Esophagus muscularis mucosa (tissue), 4 donors: ENCODE measurements around the gene FAM171A1. TPM values are rescaled to one million over a fixed set of nuclear protein-coding genes. Genes with fewer than 3 reads are reported as not detected.
A peak's percentile ranks its signal among the peaks of the same experiment; 100 is the strongest.
"Not testable (repeated sequence)": the region's sequence is repeated elsewhere in the genome, so short reads cannot be mapped to it uniquely, and the experiment has no call there.

Source experiments
- DNase-seq: peaks from one replicate; pipeline ENCODE4 v3.0.0-alpha.2; 2017; ENCODE audit errors: extremely low spot score
- H3K27ac ChIP-seq, 4 donors: fragments of 200-600 bp; sonication (generic); replicated peaks in 1 of 4; 1 replicate in 3 of 4; 2 replicates in 1 of 4; pipeline ENCODE4 v1.5.1; 2016 to 2019; ENCODE audit warnings: mild to moderate bottlenecking in 1 of 4
- H3K27me3 ChIP-seq, 4 donors: fragments of 200-600 bp; sonication (generic); one replicate each; pipeline versions ENCODE4 v1.5.1 to v1.6.0; 2016 to 2019
- H3K36me3 ChIP-seq, 4 donors: fragments of 200-600 bp; sonication (generic); one replicate each; pipeline ENCODE4 v1.5.1; 2016 to 2019
- H3K4me1 ChIP-seq, 4 donors: fragments of 200-600 bp; sonication (generic); one replicate each; pipeline ENCODE4 v1.5.1; 2016 to 2019
- H3K4me3 ChIP-seq, 4 donors: fragments of 200-600 bp; sonication (generic); 1 replicate in 2 of 4; 2 replicates in 2 of 4; pipeline ENCODE4 v1.5.1; 2016 to 2019; ENCODE audit warnings: mild to moderate bottlenecking in 4 of 4, moderate library complexity in 1 of 4
- H3K9me3 ChIP-seq, 4 donors: fragments of 200-600 bp; sonication (generic); 1 replicate in 3 of 4; 2 replicates in 1 of 4; pipeline ENCODE4 v1.5.1; 2016 to 2019
- EP300 ChIP-seq: sonication (generic); formaldehyde crosslinking; IDR thresholded peaks from one replicate; pipeline ENCODE4 v1.6.1; 2017; ENCODE audit warnings: antibody characterized with exemption
- POLR2A ChIP-seq: fragments of 450-650 bp; IDR thresholded peaks from one replicate; pipeline ENCODE4 v1.6.1; 2017; ENCODE audit warnings: antibody characterized with exemption, moderate library complexity, mild to moderate bottlenecking, low read depth
- POLR2AphosphoS5 ChIP-seq, 2 donors: sonication (generic); formaldehyde crosslinking; IDR thresholded peaks; one replicate each; pipeline ENCODE4 v1.6.1; 2017; ENCODE audit warnings: antibody characterized with exemption in 2 of 2
- WGBS: methylation state at CpG from one replicate; pipeline ENCODE4 v1.1.5; 2018; 5-methylcytosine and 5-hydroxymethylcytosine counted together
- intact Hi-C: fragments of 100-400 bp; cut with DNase I; formaldehyde crosslinking; loops from one replicate; pipeline ENCODE4 v1.15.1; 2023
- total RNA-seq, 4 donors: library from RNA; depleted of rRNA; stranded (reverse); fragments of >200 nt; gene quantifications; one replicate each; pipeline versions ENCODE4 v1.1.0 to v1.2.1, GENCODE V29; 2016
- TF ChIP-seq, protein P1 (sequence below), 3 experiments: fragments of 200-600 bp in 2 of 3; fragments of 450-650 bp in 1 of 3; sonication (generic) in 2 of 3; IDR thresholded peaks; one replicate each; pipeline ENCODE4 v1.5.1; 2017 to 2019; ENCODE audit warnings: antibody characterized with exemption in 3 of 3, mild to moderate bottlenecking in 2 of 3, moderate library complexity in 1 of 3

Gene FAM171A1
- total RNA-seq, 4 donors from 2014 or later: 7.1 to 15.0 (median 12.6) TPM

DNA sequence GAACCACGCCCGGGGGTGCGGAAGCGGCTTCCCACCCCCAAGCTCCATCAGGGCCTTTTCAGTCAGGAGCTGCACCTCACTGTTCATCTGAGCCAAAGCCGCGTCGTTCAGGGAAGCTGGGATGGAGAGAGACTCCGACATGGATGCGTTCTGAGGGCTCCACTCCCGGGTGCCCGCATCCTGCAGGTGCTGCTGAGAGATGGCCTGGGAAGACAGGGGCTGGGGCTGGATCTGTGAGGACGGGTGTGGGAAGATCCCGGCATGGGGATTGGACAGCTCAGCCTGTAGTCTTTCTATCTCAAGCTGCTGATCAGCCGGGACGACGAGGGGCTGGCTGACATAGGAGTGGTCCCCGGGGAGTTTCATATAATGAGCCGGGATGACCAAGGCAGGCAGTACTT, 157.6 kb downstream of the FAM171A1 start:
- WGBS: 95% methylated on average over 16 of the region's 18 CpGs
- intact Hi-C loops: no loop called here

DNA sequence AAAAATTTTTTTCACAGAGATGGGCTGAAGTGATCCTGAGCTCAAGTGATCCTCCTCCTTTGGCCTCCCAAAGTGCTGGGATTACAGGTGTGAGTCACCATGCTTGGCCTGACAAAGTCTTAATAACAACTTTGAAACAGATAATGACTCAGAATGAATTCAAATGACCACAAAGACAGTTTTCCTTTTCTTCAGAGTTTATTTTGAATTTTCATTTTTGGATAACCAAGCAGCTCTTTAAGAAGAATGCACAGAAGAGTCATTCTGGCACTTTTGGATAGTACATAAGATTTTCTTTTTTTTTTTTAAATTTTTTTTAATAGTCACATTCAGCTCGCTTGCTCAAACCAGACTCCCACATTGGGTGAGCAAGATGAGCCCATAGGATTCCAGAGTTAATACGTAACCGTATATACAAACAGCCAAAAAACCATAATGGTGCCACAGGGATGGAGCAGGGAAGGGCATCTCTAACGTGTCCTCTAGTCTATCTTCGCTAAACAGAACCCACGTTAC, 159.6 kb downstream of the FAM171A1 start:
- intact Hi-C loops: loop anchor here (2.0 kb wide), 2 partner anchors 159 to 207 kb away; partner anchors contain the start of gene FAM171A1
- TF ChIP-seq, protein P1, sequence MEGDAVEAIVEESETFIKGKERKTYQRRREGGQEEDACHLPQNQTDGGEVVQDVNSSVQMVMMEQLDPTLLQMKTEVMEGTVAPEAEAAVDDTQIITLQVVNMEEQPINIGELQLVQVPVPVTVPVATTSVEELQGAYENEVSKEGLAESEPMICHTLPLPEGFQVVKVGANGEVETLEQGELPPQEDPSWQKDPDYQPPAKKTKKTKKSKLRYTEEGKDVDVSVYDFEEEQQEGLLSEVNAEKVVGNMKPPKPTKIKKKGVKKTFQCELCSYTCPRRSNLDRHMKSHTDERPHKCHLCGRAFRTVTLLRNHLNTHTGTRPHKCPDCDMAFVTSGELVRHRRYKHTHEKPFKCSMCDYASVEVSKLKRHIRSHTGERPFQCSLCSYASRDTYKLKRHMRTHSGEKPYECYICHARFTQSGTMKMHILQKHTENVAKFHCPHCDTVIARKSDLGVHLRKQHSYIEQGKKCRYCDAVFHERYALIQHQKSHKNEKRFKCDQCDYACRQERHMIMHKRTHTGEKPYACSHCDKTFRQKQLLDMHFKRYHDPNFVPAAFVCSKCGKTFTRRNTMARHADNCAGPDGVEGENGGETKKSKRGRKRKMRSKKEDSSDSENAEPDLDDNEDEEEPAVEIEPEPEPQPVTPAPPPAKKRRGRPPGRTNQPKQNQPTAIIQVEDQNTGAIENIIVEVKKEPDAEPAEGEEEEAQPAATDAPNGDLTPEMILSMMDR (IDR thresholded peaks at IDR 0.05): no peak
- TF ChIP-seq EP300 (no peak), POLR2A (no peak), POLR2AphosphoS5 (IDR thresholded peaks at IDR 0.05) (no peak)
- peaks cover 5 to 9% (median 6%) of the 10 kb centered on the region in 4 donors for H3K4me1 ChIP-seq
- no peaks in the 10 kb centered on the region for H3K27me3 ChIP-seq
- no peaks in the 10 kb centered on the region for H3K9me3 ChIP-seq
- no peak overlapping the region for H3K4me3 ChIP-seq
- no peak for DNase-seq
- H3K27ac ChIP-seq: no peak overlapping the region
- peaks cover 0 to 29% (median 10%) of the 10 kb centered on the region in 4 donors for H3K36me3 ChIP-seq
- WGBS: 92% methylated on average over 6 of the region's 6 CpGs

More for the DNA sequence above, 157.6 kb downstream of the FAM171A1 start:
- H3K4me1 ChIP-seq: peaks cover 5 to 9% (median 6%) of the 10 kb centered on the region in 4 donors
- no peaks in the 10 kb centered on the region for H3K27me3 ChIP-seq
- no peak overlapping the region for H3K4me3 ChIP-seq
- H3K27ac ChIP-seq: no peak overlapping the region
- no peaks in the 10 kb centered on the region for H3K9me3 ChIP-seq
- no peak for TF ChIP-seq EP300
- no peak for TF ChIP-seq POLR2A
- H3K36me3 ChIP-seq: peaks cover 0 to 28% (median 10%) of the 10 kb centered on the region in 4 donors
- no peak for DNase-seq

DNA sequence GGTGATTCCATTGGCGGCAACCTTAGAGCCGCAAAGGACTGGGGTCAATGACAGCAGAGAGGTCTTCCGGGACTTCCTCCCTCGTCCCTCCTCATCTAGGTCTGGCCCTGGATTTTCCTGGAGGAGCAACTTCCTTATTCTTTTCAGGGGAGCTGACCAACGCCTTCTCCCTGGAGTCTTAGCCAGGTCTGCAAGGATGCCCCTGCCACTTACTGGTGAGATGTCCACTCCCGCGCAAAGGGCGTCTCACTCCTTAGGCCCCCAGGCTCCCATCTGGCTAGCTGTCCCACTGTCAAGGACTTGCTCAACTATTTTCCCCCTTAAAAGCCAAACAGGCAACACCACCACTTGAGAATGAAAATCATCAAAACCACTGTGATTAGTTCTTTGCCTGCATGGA, 160.6 kb downstream of the FAM171A1 start:
- DNase-seq: no peak
- H3K9me3 ChIP-seq: no peaks in the 10 kb centered on the region
- WGBS: 84% methylated on average over 7 of the region's 8 CpGs
- peaks cover 0 to 29% (median 10%) of the 10 kb centered on the region in 4 donors for H3K36me3 ChIP-seq
- H3K4me3 ChIP-seq: no peak overlapping the region
- H3K4me1 ChIP-seq: peaks cover 5 to 9% (median 6%) of the 10 kb centered on the region in 4 donors
- intact Hi-C loops: loop anchor here (2.0 kb wide), 2 partner anchors 160 to 208 kb away; partner anchors contain the start of gene FAM171A1
- H3K27ac ChIP-seq: no peak overlapping the region
- TF ChIP-seq POLR2AphosphoS5 (IDR thresholded peaks at IDR 0.05): no peak
- no peak for TF ChIP-seq POLR2A
- no peak for TF ChIP-seq EP300
- TF ChIP-seq, protein P1 (IDR thresholded peaks at IDR 0.05): no peak
- no peaks in the 10 kb centered on the region for H3K27me3 ChIP-seq

DNA sequence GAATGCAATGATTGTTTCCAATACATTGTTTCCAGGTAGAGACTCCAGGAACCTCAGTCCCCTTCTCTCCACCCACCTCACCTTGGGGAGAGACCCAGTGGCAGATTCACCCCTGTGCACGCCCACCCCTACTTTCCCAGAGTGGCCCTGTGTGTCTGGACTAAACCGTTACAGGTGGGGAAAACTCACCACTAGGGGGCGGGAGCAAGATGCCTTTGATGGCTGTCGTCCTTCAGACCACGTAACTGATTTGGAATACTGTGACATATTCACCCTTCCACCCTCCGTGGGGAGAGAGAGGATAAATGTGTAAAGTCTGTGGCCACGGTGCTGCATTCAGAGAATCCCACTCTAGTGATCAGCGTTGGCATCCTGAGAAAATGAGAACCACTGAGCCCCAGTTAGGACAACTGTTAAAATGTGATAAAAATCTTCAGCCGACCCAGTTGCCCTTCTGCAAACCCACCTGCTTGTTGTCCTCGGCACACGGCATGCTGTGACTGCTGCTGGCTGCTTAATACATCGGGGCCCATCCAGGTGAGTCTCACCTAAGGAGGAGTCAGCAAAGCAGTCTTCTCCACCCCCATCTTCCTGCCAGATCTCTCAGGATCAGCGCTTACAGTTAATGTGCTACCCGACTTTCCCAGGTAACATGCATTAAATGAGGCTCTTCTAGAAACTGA, 161.1 kb downstream of the FAM171A1 start:
- Histone ChIP-seq H3K9me3 (no peaks in the 10 kb centered on the region), H3K27me3 (no peaks in the 10 kb centered on the region), H3K4me1 (peaks cover 5 to 9% (median 6%) of the 10 kb centered on the region in 4 donors), H3K4me3 (peak overlapping the region in 1 of 4 donors; percentile 28), H3K36me3 (peaks cover 0 to 29% (median 10%) of the 10 kb centered on the region in 4 donors), H3K27ac (no peak overlapping the region)
- 29% methylated on average over 14 of the region's 14 CpGs for WGBS
- peak; percentile 95 for DNase-seq
- TF ChIP-seq, protein P1 (IDR thresholded peaks at IDR 0.05): peak; percentile 72 to 88 (median 81)
- TF ChIP-seq POLR2AphosphoS5 (IDR thresholded peaks at IDR 0.05): peak in 1 of 2 donors; percentile 35
- no peak for TF ChIP-seq EP300
- intact Hi-C loops: loop anchor here (2.0 kb wide), 2 partner anchors 161 to 209 kb away; partner anchors contain the start of gene FAM171A1

DNA sequence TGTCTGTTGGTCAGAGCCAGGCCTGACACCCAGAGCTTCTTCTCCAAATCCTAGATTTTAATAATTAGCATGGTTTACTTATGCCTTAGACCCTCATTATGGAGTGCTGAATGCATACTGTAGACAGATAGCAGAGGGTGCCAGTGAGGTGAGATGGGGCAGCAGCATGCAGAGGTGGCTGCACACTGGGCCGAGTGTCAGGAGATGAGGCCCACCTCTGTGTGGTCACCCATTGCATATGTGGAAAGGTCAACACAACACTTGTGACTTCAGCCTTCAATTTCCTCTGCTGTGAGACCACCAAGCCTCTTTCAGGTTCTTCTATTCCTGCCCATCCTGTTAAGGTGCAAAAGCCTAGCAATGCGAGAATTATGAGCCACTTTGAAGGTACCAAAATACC, 162.9 kb downstream of the FAM171A1 start:
- Histone ChIP-seq H3K27ac (no peak overlapping the region), H3K9me3 (no peaks in the 10 kb centered on the region), H3K4me1 (peaks cover 5 to 9% (median 6%) of the 10 kb centered on the region in 4 donors), H3K27me3 (no peaks in the 10 kb centered on the region), H3K36me3 (peaks cover 0 to 17% (median 2%) of the 10 kb centered on the region in 4 donors), H3K4me3 (no peak overlapping the region)
- 94% methylated on average over 2 of the region's 2 CpGs for WGBS
- DNase-seq: no peak
- intact Hi-C loops: no loop called here
- no peak for TF ChIP-seq POLR2AphosphoS5 (IDR thresholded peaks at IDR 0.05)
- no peak for TF ChIP-seq EP300
- TF ChIP-seq, protein P1 (IDR thresholded peaks at IDR 0.05): no peak
- no peak for TF ChIP-seq POLR2A

DNA sequence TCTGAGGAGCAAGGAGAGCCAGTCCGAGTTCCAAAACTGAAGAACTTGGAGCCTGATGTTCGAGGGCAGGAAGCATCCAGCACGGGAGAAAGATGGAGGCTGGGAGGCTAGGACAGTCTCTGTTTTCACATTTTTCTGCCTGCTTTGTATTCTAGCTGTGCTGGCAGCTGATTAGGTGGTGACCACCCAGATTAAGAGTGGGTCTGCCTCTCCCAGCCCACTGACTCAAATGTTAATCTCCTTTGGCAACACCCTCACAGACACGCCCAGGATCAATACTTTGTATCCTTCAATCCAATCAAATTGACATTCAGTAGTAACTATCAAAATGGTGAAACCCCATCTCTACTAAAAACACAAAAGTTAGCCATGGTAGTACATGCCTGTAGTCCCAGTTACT, 163.7 kb downstream of the FAM171A1 start:
- intact Hi-C loops, H3K36me3 ChIP-seq, H3K9me3 ChIP-seq, H3K27me3 ChIP-seq, H3K27ac ChIP-seq, H3K4me1 ChIP-seq, DNase-seq, H3K4me3 ChIP-seq: not testable (repeated sequence)
- WGBS: 99% methylated on average over 4 of the region's 4 CpGs
